IMR-90 (cell line): ENCODE data around the gene MAT2A. TPM values are rescaled to one million over a fixed set of nuclear protein-coding genes. Genes with fewer than 3 reads are reported as not detected.

Experiments
- microRNA-seq, 2 experiments: library from miRNA; stranded (forward) in 1 of 2; unstranded in 1 of 2; fragments of 10-50 nt in 1 of 2; fragments of <30 nt in 1 of 2; gene quantifications in 1 of 2; microRNA quantifications in 1 of 2; one replicate each; pipeline versions ENCODE3 to v1.1.0; 2013 to 2020; ENCODE audit not compliant: insufficient read depth in 1 of 2, insufficient read length in 1 of 2, unreplicated experiment in 1 of 2
- polyA plus RNA-seq, 3 experiments: library from polyadenylated mRNA; depleted of rRNA; stranded (reverse); fragments of >200 nt; gene quantifications; 2 replicates each; pipeline ENCODE4 v1.2.3, GENCODE V29; 2012; ENCODE audit warnings: low replicate concordance in 1 of 3
- small RNA-seq, 5 experiments: library from RNA; depleted of rRNA; stranded (forward); fragments of <200 nt; gene quantifications; one replicate each; pipeline ENCODE3, GENCODE V24; 2012
- total RNA-seq: library from RNA; depleted of rRNA; stranded (reverse); fragments of >200 nt; gene quantifications from 2 replicates; pipeline ENCODE4 v1.2.3, GENCODE V29; 2012; rRNA removed

Gene MAT2A
- total and polyA plus RNA-seq, 2 of the 4 experiments (the other 2 are of a cell fraction), result 94.1 to 223 TPM

Small RNAs within 50 kb of the gene (microRNA-seq; reads per million reads assigned to microRNA genes)
- gene RN7SL126P (ENCODE audit: insufficient read depth, insufficient read length), result not detected

Small RNAs within 50 kb of the gene (small RNA-seq; reads per million reads assigned to genes)
- gene RN7SL126P, result 0 to 0.15 (median 0.08) reads per million in 5 experiments

Other genes starting within 250 kb of the MAT2A start
- 57.7 and 61.7 TPM in 2 replicates for gene TGOLN2, start 211.2 kb upstream of the MAT2A start, total RNA-seq
- gene TGOLN2, start 211.2 kb upstream of the MAT2A start, polyA plus RNA-seq (2012; rRNA removed), result 92.3 and 94.2 TPM in 2 replicates
- 25.0 and 32.3 TPM in 2 replicates for gene RETSAT, start 184.6 kb upstream of the MAT2A start, total RNA-seq
- gene RETSAT, start 184.6 kb upstream of the MAT2A start, polyA plus RNA-seq (2012; rRNA removed), result 22.8 and 25.6 TPM in 2 replicates
- gene ELMOD3, start 184.4 kb upstream of the MAT2A start, total RNA-seq, result 10.8 and 13.1 TPM in 2 replicates
- gene ELMOD3, start 184.4 kb upstream of the MAT2A start, polyA plus RNA-seq (2012; rRNA removed), result 19.2 and 20.7 TPM in 2 replicates
- 53.3 and 79.9 TPM in 2 replicates for gene CAPG, start 128.8 kb upstream of the MAT2A start, total RNA-seq
- gene CAPG, start 128.8 kb upstream of the MAT2A start, polyA plus RNA-seq (2012; rRNA removed), result 98.3 and 122 TPM in 2 replicates
- gene SH2D6, start 120.5 kb upstream of the MAT2A start, total RNA-seq, result 0.36 TPM in 1 of 2 replicates, not detected in the other
- gene SH2D6, start 120.5 kb upstream of the MAT2A start, polyA plus RNA-seq (2012; rRNA removed), result 0.32 and 0.37 TPM in 2 replicates
- 31.9 and 35.0 TPM in 2 replicates for gene GGCX, start 22.3 kb downstream of the MAT2A start, total RNA-seq
- 37.0 and 39.4 TPM in 2 replicates for gene GGCX, start 22.3 kb downstream of the MAT2A start, polyA plus RNA-seq (2012; rRNA removed)
- gene VAMP8, start 38.4 kb downstream of the MAT2A start, total RNA-seq, result 0.83 and 0.90 TPM in 2 replicates
- 1.7 and 1.9 TPM in 2 replicates for gene VAMP8, start 38.4 kb downstream of the MAT2A start, polyA plus RNA-seq (2012; rRNA removed)
- gene VAMP5, start 45.3 kb downstream of the MAT2A start, total RNA-seq, result 13.8 and 27.8 TPM in 2 replicates
- 103 and 121 TPM in 2 replicates for gene VAMP5, start 45.3 kb downstream of the MAT2A start, polyA plus RNA-seq (2012; rRNA removed)
- gene RNF181, start 56.6 kb downstream of the MAT2A start, total RNA-seq, result 326 and 498 TPM in 2 replicates
- gene RNF181, start 56.6 kb downstream of the MAT2A start, polyA plus RNA-seq (2012; rRNA removed), result 438 and 481 TPM in 2 replicates
- 4.7 and 4.8 TPM in 2 replicates for gene TMEM150A, start 63.5 kb downstream of the MAT2A start, total RNA-seq
- 16.3 and 19.1 TPM in 2 replicates for gene TMEM150A, start 63.5 kb downstream of the MAT2A start, polyA plus RNA-seq (2012; rRNA removed)
- gene C2orf68, start 72.9 kb downstream of the MAT2A start, total RNA-seq, result 5.8 and 6.8 TPM in 2 replicates
- gene C2orf68, start 72.9 kb downstream of the MAT2A start, polyA plus RNA-seq (2012; rRNA removed), result 6.7 and 10.1 TPM in 2 replicates
- 48.0 and 71.7 TPM in 2 replicates for gene USP39, start 77.0 kb downstream of the MAT2A start, total RNA-seq
- gene USP39, start 77.0 kb downstream of the MAT2A start, polyA plus RNA-seq (2012; rRNA removed), result 39.4 and 40.5 TPM in 2 replicates
- not detected in 2 replicates for gene SFTPB, start 129.0 kb downstream of the MAT2A start, total RNA-seq
- not detected in 2 replicates for gene SFTPB, start 129.0 kb downstream of the MAT2A start, polyA plus RNA-seq (2012; rRNA removed)
- gene GNLY, start 155.2 kb downstream of the MAT2A start, total RNA-seq, result not detected in 2 replicates
- gene GNLY, start 155.2 kb downstream of the MAT2A start, polyA plus RNA-seq (2012; rRNA removed), result not detected in 2 replicates
- gene ATOH8, start 214.8 kb downstream of the MAT2A start, total RNA-seq, result 7.8 and 7.9 TPM in 2 replicates
- 9.0 and 11.2 TPM in 2 replicates for gene ATOH8, start 214.8 kb downstream of the MAT2A start, polyA plus RNA-seq (2012; rRNA removed)